Panc1 (cell line): ENCODE measurements around the gene CLCNKA.

Source experiments
- TF ChIP-seq, protein P1 (sequence below): fragments of 450-650 bp; IDR thresholded peaks from 2 replicates; pipeline ENCODE4 v1.5.1; 2017; ENCODE audit warnings: mild to moderate bottlenecking
- TF ChIP-seq, protein P2 (sequence below), 2 experiments: IDR thresholded peaks; 2 replicates each; pipeline ENCODE4 v1.6.1; 2011 to 2012; ENCODE audit warnings: low read depth in 2 of 2, control low read depth in 1 of 2, low read length in 1 of 2, mild to moderate bottlenecking in 1 of 2, moderate library complexity in 1 of 2; ENCODE audit not compliant: insufficient read depth in 1 of 2

DNA sequence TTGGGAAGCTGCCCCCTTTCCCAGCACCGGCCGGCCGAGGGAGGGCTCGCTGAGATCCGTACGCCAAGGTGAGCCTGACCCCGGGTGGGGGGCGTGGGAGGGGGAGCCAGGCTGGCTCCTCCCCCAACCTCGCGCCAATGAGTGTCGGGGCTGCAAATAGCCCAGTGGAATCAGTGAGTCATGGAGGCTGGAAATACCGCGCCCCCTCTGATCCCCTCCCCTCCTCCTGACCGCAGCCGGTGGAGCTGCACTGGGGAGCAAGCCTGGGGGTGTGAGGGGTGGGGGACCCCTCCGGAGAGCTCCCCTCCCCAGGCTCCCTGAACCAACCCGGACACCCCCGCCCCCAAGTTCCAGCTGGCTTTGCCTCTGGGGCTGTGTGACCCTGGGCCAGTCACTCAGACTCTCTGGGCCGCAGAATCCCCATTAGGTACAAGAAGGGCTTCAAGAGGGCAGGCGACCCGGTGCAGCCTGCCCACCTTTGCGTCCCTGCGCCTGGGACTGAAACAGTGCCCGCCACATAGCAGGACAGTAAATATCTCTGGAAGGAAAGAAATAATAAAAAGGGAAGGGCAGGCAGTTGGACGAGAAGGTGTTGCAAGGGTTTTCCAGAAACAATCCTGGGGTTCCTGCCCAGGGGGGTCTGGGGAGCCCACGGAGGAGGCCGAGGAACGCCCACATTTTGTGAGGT is 8.5 kb upstream of the CLCNKA start:
- TF ChIP-seq, protein P1, sequence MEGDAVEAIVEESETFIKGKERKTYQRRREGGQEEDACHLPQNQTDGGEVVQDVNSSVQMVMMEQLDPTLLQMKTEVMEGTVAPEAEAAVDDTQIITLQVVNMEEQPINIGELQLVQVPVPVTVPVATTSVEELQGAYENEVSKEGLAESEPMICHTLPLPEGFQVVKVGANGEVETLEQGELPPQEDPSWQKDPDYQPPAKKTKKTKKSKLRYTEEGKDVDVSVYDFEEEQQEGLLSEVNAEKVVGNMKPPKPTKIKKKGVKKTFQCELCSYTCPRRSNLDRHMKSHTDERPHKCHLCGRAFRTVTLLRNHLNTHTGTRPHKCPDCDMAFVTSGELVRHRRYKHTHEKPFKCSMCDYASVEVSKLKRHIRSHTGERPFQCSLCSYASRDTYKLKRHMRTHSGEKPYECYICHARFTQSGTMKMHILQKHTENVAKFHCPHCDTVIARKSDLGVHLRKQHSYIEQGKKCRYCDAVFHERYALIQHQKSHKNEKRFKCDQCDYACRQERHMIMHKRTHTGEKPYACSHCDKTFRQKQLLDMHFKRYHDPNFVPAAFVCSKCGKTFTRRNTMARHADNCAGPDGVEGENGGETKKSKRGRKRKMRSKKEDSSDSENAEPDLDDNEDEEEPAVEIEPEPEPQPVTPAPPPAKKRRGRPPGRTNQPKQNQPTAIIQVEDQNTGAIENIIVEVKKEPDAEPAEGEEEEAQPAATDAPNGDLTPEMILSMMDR: no peak
- TF ChIP-seq, protein P2, sequence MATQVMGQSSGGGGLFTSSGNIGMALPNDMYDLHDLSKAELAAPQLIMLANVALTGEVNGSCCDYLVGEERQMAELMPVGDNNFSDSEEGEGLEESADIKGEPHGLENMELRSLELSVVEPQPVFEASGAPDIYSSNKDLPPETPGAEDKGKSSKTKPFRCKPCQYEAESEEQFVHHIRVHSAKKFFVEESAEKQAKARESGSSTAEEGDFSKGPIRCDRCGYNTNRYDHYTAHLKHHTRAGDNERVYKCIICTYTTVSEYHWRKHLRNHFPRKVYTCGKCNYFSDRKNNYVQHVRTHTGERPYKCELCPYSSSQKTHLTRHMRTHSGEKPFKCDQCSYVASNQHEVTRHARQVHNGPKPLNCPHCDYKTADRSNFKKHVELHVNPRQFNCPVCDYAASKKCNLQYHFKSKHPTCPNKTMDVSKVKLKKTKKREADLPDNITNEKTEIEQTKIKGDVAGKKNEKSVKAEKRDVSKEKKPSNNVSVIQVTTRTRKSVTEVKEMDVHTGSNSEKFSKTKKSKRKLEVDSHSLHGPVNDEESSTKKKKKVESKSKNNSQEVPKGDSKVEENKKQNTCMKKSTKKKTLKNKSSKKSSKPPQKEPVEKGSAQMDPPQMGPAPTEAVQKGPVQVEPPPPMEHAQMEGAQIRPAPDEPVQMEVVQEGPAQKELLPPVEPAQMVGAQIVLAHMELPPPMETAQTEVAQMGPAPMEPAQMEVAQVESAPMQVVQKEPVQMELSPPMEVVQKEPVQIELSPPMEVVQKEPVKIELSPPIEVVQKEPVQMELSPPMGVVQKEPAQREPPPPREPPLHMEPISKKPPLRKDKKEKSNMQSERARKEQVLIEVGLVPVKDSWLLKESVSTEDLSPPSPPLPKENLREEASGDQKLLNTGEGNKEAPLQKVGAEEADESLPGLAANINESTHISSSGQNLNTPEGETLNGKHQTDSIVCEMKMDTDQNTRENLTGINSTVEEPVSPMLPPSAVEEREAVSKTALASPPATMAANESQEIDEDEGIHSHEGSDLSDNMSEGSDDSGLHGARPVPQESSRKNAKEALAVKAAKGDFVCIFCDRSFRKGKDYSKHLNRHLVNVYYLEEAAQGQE (IDR thresholded peaks at IDR 0.05; ENCODE audit: insufficient read depth in 1 of 2, low read depth in 2 of 2, low read length in 1 of 2): no peak
